Activated CD8-positive, alpha-beta T cell treated with anti-CD3 and anti-CD28 coated beads for 36 hours (primary cell): Measurements from ENCODE around the gene ISLR. TPM values are rescaled to one million over a fixed set of nuclear protein-coding genes. Genes with fewer than 3 reads are reported as not detected.

Experiments
- ATAC-seq: fragments of 200-7000 bp; cut with Tn5 transposase; one replicate; pipeline ENCODE4 v1.10.0; 2021; ENCODE audit warnings: mild to moderate bottlenecking, moderate library complexity
- CTCF ChIA-PET: fragments of 350-600 bp; sonication (Branson Sonifier 250); formaldehyde crosslinking; loops from one replicate; lab custom pipeline; 2021; ENCODE audit warnings: antibody characterized with exemption; lab: Charles Lee
- POLR2A ChIA-PET: fragments of 350-600 bp; sonication (Branson Sonifier 250); formaldehyde crosslinking; loops from one replicate; lab custom pipeline; 2021; ENCODE audit warnings: antibody characterized with exemption; lab: Charles Lee
- DNase-seq: peaks from one replicate; pipeline ENCODE4 v3.0.0-alpha.2; 2020
- H3K27ac Mint-ChIP-seq: one replicate; pipeline ENCODE4 v1.8.0; 2021; ENCODE audit warnings: mild to moderate bottlenecking, mixed read lengths
- H3K27me3 Mint-ChIP-seq: one replicate; pipeline ENCODE4 v1.8.0; 2021; ENCODE audit warnings: mixed read lengths
- H3K36me3 Mint-ChIP-seq: one replicate; pipeline ENCODE4 v1.8.0; 2021; ENCODE audit warnings: low read depth, mixed read lengths
- H3K4me1 Mint-ChIP-seq: one replicate; pipeline ENCODE4 v1.8.0; 2021; ENCODE audit warnings: low read depth, mixed read lengths
- H3K4me3 Mint-ChIP-seq: one replicate; pipeline ENCODE4 v1.8.0; 2021; ENCODE audit warnings: mild to moderate bottlenecking, moderate library complexity, mixed read lengths
- H3K9me3 Mint-ChIP-seq: one replicate; pipeline ENCODE4 v1.8.0; 2021; ENCODE audit warnings: mixed read lengths
- intact Hi-C: fragments of 100-400 bp; cut with micrococcal nuclease; formaldehyde crosslinking; loops from one replicate; pipeline ENCODE4 v1.10.0; 2022
- total RNA-seq, 2 experiments: library from RNA; stranded (reverse); gene quantifications; one replicate each; pipeline ENCODE4 v1.2.3, GENCODE V29; 2021
- TF ChIP-seq, protein P1 (sequence below): fragments of 200-600 bp; IDR thresholded peaks from one replicate; pipeline ENCODE4 v1.8.0; 2022; ENCODE audit warnings: antibody characterized with exemption, mild to moderate bottlenecking

The ISLR gene
- total RNA-seq, 2 experiments from 2014 or later: not detected

GRCh38 chr15:74178326-74179100 lies 5.0 kb downstream of the ISLR start:
- H3K27me3 Mint-ChIP-seq: no peaks in the 10 kb centered on the region
- TF ChIP-seq, protein P1, sequence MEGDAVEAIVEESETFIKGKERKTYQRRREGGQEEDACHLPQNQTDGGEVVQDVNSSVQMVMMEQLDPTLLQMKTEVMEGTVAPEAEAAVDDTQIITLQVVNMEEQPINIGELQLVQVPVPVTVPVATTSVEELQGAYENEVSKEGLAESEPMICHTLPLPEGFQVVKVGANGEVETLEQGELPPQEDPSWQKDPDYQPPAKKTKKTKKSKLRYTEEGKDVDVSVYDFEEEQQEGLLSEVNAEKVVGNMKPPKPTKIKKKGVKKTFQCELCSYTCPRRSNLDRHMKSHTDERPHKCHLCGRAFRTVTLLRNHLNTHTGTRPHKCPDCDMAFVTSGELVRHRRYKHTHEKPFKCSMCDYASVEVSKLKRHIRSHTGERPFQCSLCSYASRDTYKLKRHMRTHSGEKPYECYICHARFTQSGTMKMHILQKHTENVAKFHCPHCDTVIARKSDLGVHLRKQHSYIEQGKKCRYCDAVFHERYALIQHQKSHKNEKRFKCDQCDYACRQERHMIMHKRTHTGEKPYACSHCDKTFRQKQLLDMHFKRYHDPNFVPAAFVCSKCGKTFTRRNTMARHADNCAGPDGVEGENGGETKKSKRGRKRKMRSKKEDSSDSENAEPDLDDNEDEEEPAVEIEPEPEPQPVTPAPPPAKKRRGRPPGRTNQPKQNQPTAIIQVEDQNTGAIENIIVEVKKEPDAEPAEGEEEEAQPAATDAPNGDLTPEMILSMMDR: no peak
- intact Hi-C loops: no loop called here
- no peak overlapping the region for H3K4me3 Mint-ChIP-seq
- ATAC-seq (no peak), DNase-seq (no peak)
- H3K36me3 Mint-ChIP-seq: no peaks in the 10 kb centered on the region
- ChIA-PET POLR2A (no interaction called here), CTCF (no interaction called here)
- H3K4me1 Mint-ChIP-seq: no peaks in the 10 kb centered on the region
- H3K27ac Mint-ChIP-seq: no peak overlapping the region
- H3K9me3 Mint-ChIP-seq: no peaks in the 10 kb centered on the region

DNA sequence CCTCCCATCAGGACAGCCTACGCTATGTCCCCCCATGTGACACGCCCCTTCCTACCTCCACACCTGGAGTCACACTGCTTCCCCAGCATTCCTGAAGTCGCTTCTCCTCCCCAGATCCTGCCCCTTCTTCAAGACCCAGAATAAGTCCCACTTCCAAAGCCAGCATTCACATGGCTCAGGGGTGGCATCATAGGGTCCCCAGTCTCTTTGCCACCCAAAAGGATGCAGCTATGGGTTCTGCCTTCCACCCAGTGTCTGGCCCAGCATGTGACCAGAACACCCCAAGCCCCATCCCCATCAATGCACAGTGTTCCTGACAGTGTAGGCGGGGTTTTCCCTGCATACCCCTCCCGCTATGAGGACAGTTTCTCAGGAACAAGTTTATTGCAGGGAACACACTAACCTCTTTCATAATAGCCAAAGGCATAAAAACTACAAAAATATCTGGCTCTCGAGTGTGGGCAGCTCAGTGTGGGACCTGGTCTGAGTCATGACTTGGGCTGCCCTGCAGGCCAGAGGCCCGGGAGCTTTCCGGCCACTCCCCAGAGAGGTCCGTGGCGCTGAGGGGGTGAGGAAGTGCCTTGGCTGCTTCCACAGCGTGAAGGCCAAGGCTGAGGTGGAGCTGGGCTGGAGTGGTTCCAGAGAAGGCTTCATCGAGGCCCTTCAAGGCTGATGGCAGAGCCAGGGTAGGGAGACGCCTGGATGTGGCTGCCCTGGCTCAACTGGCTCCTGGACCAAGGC lies 5.8 kb downstream of the ISLR start:
- TF ChIP-seq, protein P1: no peak
- Mint-ChIP-seq H3K27ac (no peak overlapping the region), H3K27me3 (no peaks in the 10 kb centered on the region), H3K36me3 (no peaks in the 10 kb centered on the region), H3K4me1 (no peaks in the 10 kb centered on the region), H3K4me3 (no peak overlapping the region), H3K9me3 (no peaks in the 10 kb centered on the region)
- ChIA-PET POLR2A (no interaction called here), CTCF (no interaction called here)
- intact Hi-C loops: no loop called here
- ATAC-seq (no peak), DNase-seq (no peak)

GRCh38 chr15:74179983-74180880 lies 6.7 kb downstream of the ISLR start:
- Mint-ChIP-seq H3K27ac (no peak overlapping the region), H3K4me3 (no peak overlapping the region), H3K27me3 (no peaks in the 10 kb centered on the region), H3K9me3 (no peaks in the 10 kb centered on the region), H3K36me3 (no peaks in the 10 kb centered on the region), H3K4me1 (no peaks in the 10 kb centered on the region)
- TF ChIP-seq, protein P1: no peak
- ATAC-seq (no peak), DNase-seq (no peak)
- intact Hi-C loops: no loop called here
- ChIA-PET CTCF (interaction anchor here (0.5 kb wide), 1 partner anchor 27 kb away, joined by 3 read pairs; no protein-coding TSS in a partner anchor), POLR2A (no interaction called here)

DNA sequence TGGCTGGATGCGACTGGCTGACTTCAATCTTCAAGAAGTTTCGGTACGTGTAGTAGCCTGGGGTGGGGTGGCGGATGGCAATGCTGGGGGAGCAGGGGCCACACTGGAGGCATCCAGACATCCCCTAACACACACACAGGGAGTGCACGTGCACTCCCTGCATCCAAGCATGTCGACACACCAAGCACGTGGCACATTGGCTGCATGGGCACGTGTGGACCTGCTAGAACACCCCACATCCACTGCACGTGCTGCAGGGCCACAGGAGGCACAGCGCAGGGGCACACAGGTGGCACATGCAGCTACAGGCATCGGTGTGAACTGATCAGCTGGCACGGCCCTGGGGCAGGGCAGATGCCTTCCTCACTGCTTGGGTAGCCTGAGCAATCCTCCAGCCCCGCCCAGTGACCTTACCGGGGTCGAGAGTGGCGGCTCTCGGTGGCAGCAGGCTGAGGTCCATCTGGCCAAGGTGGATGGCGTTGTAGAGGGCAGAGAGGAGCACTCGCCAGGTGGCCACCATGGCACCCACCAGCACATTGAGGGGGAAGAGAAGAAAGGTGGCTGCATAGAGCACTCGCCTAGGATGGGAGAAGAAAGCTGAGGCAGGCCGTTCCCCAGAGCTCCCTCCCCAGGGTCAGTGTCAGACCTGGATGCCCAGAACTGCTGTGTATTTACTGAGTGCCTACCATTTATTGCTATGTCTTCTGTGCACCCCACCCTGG lies 7.5 kb downstream of the ISLR start:
- TF ChIP-seq, protein P1: no peak
- Mint-ChIP-seq H3K36me3 (no peaks in the 10 kb centered on the region), H3K27me3 (no peaks in the 10 kb centered on the region), H3K4me3 (no peak overlapping the region), H3K9me3 (no peaks in the 10 kb centered on the region), H3K27ac (no peak overlapping the region), H3K4me1 (no peaks in the 10 kb centered on the region)
- intact Hi-C loops: no loop called here
- ChIA-PET POLR2A (no interaction called here), CTCF (interaction anchor here (0.5 kb wide), 1 partner anchor 28 kb away, joined by 3 read pairs; no protein-coding TSS in a partner anchor)
- DNase-seq (no peak), ATAC-seq (no peak)
